Ishikawa (cell line): Measurements from ENCODE around the gene LRBA.

Experiments
- CEBPB ChIP-seq: IDR thresholded peaks from 2 replicates; pipeline ENCODE4 v1.6.1; 2012
- CREB1 ChIP-seq: IDR thresholded peaks from 2 replicates; pipeline ENCODE4 v1.6.1; 2012; ENCODE audit warnings: low read depth
- EGR1 ChIP-seq: IDR thresholded peaks from 2 replicates; pipeline ENCODE4 v1.6.1; 2012
- EP300 ChIP-seq: IDR thresholded peaks from 2 replicates; pipeline ENCODE4 v1.6.1; 2012; ENCODE audit warnings: borderline replicate concordance
- FOXM1 ChIP-seq: IDR thresholded peaks from 2 replicates; pipeline ENCODE4 v1.6.1; 2012; ENCODE audit warnings: low read depth, borderline replicate concordance
- MAX ChIP-seq: IDR thresholded peaks from 2 replicates; pipeline ENCODE4 v1.6.1; 2012
- NFIC ChIP-seq: IDR thresholded peaks from 2 replicates; pipeline ENCODE4 v1.6.1; 2012
- RAD21 ChIP-seq: IDR thresholded peaks from 2 replicates; pipeline ENCODE4 v1.6.1; 2012; ENCODE audit warnings: low read depth
- REST ChIP-seq: IDR thresholded peaks from 2 replicates; pipeline ENCODE4 v1.6.1; 2012; ENCODE audit warnings: low read depth, mild to moderate bottlenecking
- TAF1 ChIP-seq: IDR thresholded peaks from 2 replicates; pipeline ENCODE4 v1.6.1; 2012; ENCODE audit warnings: low read depth, mild to moderate bottlenecking
- TCF12 ChIP-seq: IDR thresholded peaks from 2 replicates; pipeline ENCODE4 v1.6.1; 2012; ENCODE audit warnings: low read depth
- TEAD4 ChIP-seq: IDR thresholded peaks from 2 replicates; pipeline ENCODE4 v1.6.1; 2012
- YY1 ChIP-seq: IDR thresholded peaks from 2 replicates; pipeline ENCODE4 v1.6.1; 2012; ENCODE audit warnings: low read depth
- ZBTB7A ChIP-seq: IDR thresholded peaks from 2 replicates; pipeline ENCODE4 v1.6.1; 2012; ENCODE audit warnings: low read depth

GRCh38 chr4:150650751-150651150 lies 364.3 kb downstream of the LRBA start:
- TF ChIP-seq CEBPB (no peak), EP300 (no peak), TAF1 (no peak), TEAD4 (no peak), FOXM1 (no peak), REST (no peak), CREB1 (no peak), TCF12 (no peak), MAX (no peak), ZBTB7A (no peak), NFIC (no peak), RAD21 (no peak), YY1 (no peak), EGR1 (no peak)
